GM23248 (cell line): ENCODE data around the gene IL21R. TPM values are rescaled to one million over a fixed set of nuclear protein-coding genes. Genes with fewer than 3 reads are reported as not detected.

ENCODE experiments used
- DNase-seq: peaks from one replicate; pipeline ENCODE4 v3.0.0-alpha.2; 2015
- H2AFZ ChIP-seq: fragments of 200-600 bp; sonication (generic); 2 replicates; pipeline ENCODE4 v1.6.1; 2016; ENCODE audit warnings: antibody characterized with exemption
- H3F3A ChIP-seq: fragments of 200-600 bp; sonication (generic); 2 replicates; pipeline ENCODE4 v1.6.1; 2016; ENCODE audit warnings: mild to moderate bottlenecking, antibody characterized with exemption, mixed run types; ENCODE audit not compliant: insufficient read depth
- H3K27ac ChIP-seq: fragments of 200-600 bp; sonication (generic); 2 replicates; pipeline ENCODE4 v1.5.1; 2016; ENCODE audit warnings: mild to moderate bottlenecking
- H3K27me3 ChIP-seq: fragments of 200-600 bp; sonication (generic); replicated peaks from 2 replicates; pipeline ENCODE4 v1.6.1; 2016; ENCODE audit warnings: mild to moderate bottlenecking; ENCODE audit not compliant: insufficient read depth
- H3K36me3 ChIP-seq: fragments of 200-600 bp; sonication (generic); 2 replicates; pipeline ENCODE4 v1.6.1; 2016; ENCODE audit warnings: low read depth, mild to moderate bottlenecking
- H3K4me1 ChIP-seq: fragments of 200-600 bp; sonication (generic); 2 replicates; pipeline ENCODE4 v1.6.1; 2016; ENCODE audit warnings: mild to moderate bottlenecking; ENCODE audit not compliant: insufficient read depth
- H3K4me2 ChIP-seq: fragments of 200-600 bp; sonication (generic); one replicate; pipeline ENCODE4 v1.6.1; 2016; ENCODE audit warnings: mild to moderate bottlenecking; ENCODE audit not compliant: unreplicated experiment
- H3K4me3 ChIP-seq: fragments of 200-600 bp; sonication (generic); 2 replicates; pipeline ENCODE4 v1.5.1; 2016; ENCODE audit warnings: mild to moderate bottlenecking
- H3K79me2 ChIP-seq: fragments of 200-600 bp; sonication (generic); 2 replicates; pipeline ENCODE4 v1.6.1; 2016; ENCODE audit warnings: mild to moderate bottlenecking; ENCODE audit not compliant: insufficient read depth
- H3K9ac ChIP-seq: fragments of 200-600 bp; sonication (generic); 2 replicates; pipeline ENCODE4 v1.6.1; 2016; ENCODE audit warnings: mild to moderate bottlenecking
- H3K9me2 ChIP-seq: fragments of 200-600 bp; sonication (generic); 2 replicates; pipeline ENCODE4 v1.6.1; 2016; ENCODE audit warnings: mixed run types, mild to moderate bottlenecking, moderate library complexity; ENCODE audit not compliant: insufficient read depth
- H3K9me3 ChIP-seq: fragments of 200-600 bp; sonication (generic); one replicate; pipeline ENCODE4 v1.6.1; 2017; ENCODE audit warnings: low read depth
- H4K20me1 ChIP-seq: fragments of 200-600 bp; sonication (generic); 2 replicates; pipeline ENCODE4 v1.6.0; 2016; ENCODE audit not compliant: insufficient read depth
- EZH2 ChIP-seq: fragments of 200-600 bp; sonication (generic); IDR thresholded peaks from 2 replicates; pipeline ENCODE4 v1.6.1; 2018; ENCODE audit warnings: antibody characterized with exemption, mild to moderate bottlenecking; ENCODE audit not compliant: insufficient read depth, poor library complexity, severe bottlenecking
- EZH2phosphoT487 ChIP-seq: fragments of 200-600 bp; sonication (generic); IDR thresholded peaks from 2 replicates; pipeline ENCODE4 v1.6.1; 2018; ENCODE audit warnings: antibody characterized with exemption, moderate library complexity, mild to moderate bottlenecking, low read depth; ENCODE audit not compliant: insufficient read depth
- WGBS, 2 experiments: methylation state at CpG; one replicate each; pipeline ENCODE4 v1.1.6; 2015 to 2017; ENCODE audit warnings: low lambda C conversion rate in 2 of 2, low coverage in 1 of 2; ENCODE audit errors: missing lambda C conversion rate in 2 of 2; 5-methylcytosine and 5-hydroxymethylcytosine counted together
- in situ Hi-C: fragments of 300-500 bp; cut with MboI; formaldehyde crosslinking; loops from 2 replicates; pipeline ENCODE4 v1.15.0; 2020
- polyA plus RNA-seq: library from polyadenylated mRNA; unstranded; fragments of >200 nt; fragmentation: Nextera tagmentation; extraction: Ambion mirVana; gene quantifications from 2 replicates; pipeline ENCODE4 v1.2.1, GENCODE V29; 2016
- total RNA-seq: library from RNA; depleted of rRNA; stranded (reverse); fragments of >200 nt; shearing (Covaris generic); gene quantifications from 2 replicates; pipeline ENCODE4 v1.2.3, GENCODE V29; 2014

IL21R gene
- total and polyA plus RNA-seq, 2 experiments from 2014 or later, result 1.2 to 1.5 TPM

DNA sequence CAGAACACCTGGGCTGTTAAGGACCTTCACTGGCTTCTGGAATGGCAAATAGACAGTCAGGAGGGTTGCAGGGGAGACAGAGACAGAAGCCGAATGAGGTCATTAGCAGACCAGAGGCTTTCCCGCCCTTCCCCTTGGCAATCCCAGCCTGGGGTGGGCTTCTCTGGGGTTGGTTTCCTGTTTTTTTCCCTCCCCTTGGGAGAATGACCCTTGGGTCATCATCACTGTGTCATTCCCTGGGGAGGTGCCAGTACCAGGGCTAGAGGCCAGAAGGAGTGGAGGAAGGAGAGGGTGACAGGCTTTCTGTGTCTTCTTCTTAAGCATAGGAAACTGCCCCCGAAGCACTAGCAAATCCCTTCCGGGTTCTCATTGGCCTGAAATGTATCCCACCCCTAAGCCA is 42.9 kb upstream of the IL21R start:
- H3K4me2 ChIP-seq, result no peak overlapping the region
- H3K79me2 ChIP-seq, result no peaks in the 10 kb centered on the region
- no peaks in the 10 kb centered on the region for H3K27me3 ChIP-seq
- DNase-seq, result peak; percentile 10
- no peaks in the 10 kb centered on the region for H3K4me1 ChIP-seq
- no peak overlapping the region for H3K27ac ChIP-seq
- no peaks in the 10 kb centered on the region for H3K9me3 ChIP-seq
- peaks cover 21% of the 10 kb centered on the region for H3K36me3 ChIP-seq
- WGBS, 2 experiments, result 98 to 100% methylated on average over 4 of the region's 4 CpGs
- in situ Hi-C loops, result loop anchor here (25.0 kb wide), 1 partner anchor 1522 kb away; no protein-coding TSS in a partner anchor
- no peak overlapping the region for H3K4me3 ChIP-seq
- H4K20me1 ChIP-seq, result no peaks in the 10 kb centered on the region
- peaks cover 5% of the 10 kb centered on the region for H3F3A ChIP-seq
- no peak for TF ChIP-seq EZH2
- TF ChIP-seq EZH2phosphoT487, result no peak
- H3K9ac ChIP-seq, result no peak overlapping the region
- H2AFZ ChIP-seq, result no peak overlapping the region
- H3K9me2 ChIP-seq, result no peaks in the 10 kb centered on the region

DNA sequence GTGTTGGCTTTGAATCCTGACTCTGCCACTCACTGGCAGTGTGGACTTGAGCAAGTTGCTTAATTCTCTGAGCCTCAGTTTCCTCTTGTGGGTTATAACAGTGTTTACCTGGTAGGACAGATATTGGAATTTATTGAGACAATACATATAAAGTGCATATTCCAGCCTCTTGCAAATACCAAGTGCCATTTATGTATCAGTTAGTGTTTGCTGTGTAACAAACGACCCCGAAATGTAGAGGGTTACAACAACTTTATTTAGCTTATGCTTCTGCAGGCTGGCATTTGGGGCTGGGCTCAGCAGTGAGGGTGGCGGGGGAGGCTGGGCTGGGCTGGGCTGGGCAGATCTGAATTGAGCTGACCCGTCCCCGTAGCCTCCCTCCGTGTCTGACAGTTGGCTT is 42.4 kb upstream of the IL21R start:
- TF ChIP-seq EZH2, result no peak
- TF ChIP-seq EZH2phosphoT487, result no peak
- WGBS, 2 experiments, result 76 to 80% methylated on average over 5 to 6 of the region's 6 CpGs
- Histone ChIP-seq H3K4me3 (no peak overlapping the region), H3K9me2 (no peaks in the 10 kb centered on the region), H3K4me1 (no peaks in the 10 kb centered on the region), H3K27me3 (no peaks in the 10 kb centered on the region), H3F3A (peaks cover 11% of the 10 kb centered on the region), H3K4me2 (no peak overlapping the region), H3K9ac (no peak overlapping the region), H3K36me3 (peaks cover 15% of the 10 kb centered on the region; the same call in 1 of the 2 replicates), H3K9me3 (no peaks in the 10 kb centered on the region), H3K27ac (no peak overlapping the region), H3K79me2 (no peaks in the 10 kb centered on the region), H4K20me1 (no peaks in the 10 kb centered on the region), H2AFZ (no peak overlapping the region)
- no peak for DNase-seq
- in situ Hi-C loops, result loop anchor here (25.0 kb wide), 1 partner anchor 1522 kb away; no protein-coding TSS in a partner anchor

DNA sequence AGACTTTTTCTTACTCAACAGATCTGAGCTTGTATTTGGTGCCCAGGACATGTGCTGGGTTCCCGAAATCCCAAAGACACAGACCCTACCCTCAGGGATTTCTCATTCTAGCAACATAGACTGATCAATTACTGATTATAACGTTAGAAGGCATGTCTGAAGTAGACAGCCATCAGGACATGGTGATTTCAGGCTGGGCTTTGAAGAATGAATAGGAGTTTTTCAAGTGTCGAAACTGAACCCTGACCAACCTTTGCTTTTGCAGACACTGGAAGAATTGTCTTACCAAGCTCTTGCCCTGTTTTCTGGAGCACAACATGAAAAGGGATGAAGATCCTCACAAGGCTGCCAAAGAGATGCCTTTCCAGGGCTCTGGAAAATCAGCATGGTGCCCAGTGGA is 40.0 kb upstream of the IL21R start:
- WGBS, 2 experiments, result 83 to 91% methylated on average over 3 of the region's 3 CpGs
- no peak for TF ChIP-seq EZH2
- TF ChIP-seq EZH2phosphoT487, result no peak
- DNase-seq, result no peak
- no peaks in the 10 kb centered on the region for H4K20me1 ChIP-seq
- H3K27ac ChIP-seq, result no peak overlapping the region
- H3K9me2 ChIP-seq, result no peaks in the 10 kb centered on the region
- no peaks in the 10 kb centered on the region for H3K27me3 ChIP-seq
- no peak overlapping the region for H3K9ac ChIP-seq
- H3K4me2 ChIP-seq, result no peak overlapping the region
- no peaks in the 10 kb centered on the region for H3K79me2 ChIP-seq
- H3F3A ChIP-seq, result peaks cover 29% of the 10 kb centered on the region
- peaks cover 14% of the 10 kb centered on the region; the same call in 1 of the 2 replicates for H3K36me3 ChIP-seq
- in situ Hi-C loops, result loop anchor here (25.0 kb wide), 1 partner anchor 1525 kb away; no protein-coding TSS in a partner anchor
- H2AFZ ChIP-seq, result no peak overlapping the region
- H3K4me1 ChIP-seq, result peaks cover 12% of the 10 kb centered on the region
- H3K4me3 ChIP-seq, result no peak overlapping the region
- H3K9me3 ChIP-seq, result no peaks in the 10 kb centered on the region

DNA sequence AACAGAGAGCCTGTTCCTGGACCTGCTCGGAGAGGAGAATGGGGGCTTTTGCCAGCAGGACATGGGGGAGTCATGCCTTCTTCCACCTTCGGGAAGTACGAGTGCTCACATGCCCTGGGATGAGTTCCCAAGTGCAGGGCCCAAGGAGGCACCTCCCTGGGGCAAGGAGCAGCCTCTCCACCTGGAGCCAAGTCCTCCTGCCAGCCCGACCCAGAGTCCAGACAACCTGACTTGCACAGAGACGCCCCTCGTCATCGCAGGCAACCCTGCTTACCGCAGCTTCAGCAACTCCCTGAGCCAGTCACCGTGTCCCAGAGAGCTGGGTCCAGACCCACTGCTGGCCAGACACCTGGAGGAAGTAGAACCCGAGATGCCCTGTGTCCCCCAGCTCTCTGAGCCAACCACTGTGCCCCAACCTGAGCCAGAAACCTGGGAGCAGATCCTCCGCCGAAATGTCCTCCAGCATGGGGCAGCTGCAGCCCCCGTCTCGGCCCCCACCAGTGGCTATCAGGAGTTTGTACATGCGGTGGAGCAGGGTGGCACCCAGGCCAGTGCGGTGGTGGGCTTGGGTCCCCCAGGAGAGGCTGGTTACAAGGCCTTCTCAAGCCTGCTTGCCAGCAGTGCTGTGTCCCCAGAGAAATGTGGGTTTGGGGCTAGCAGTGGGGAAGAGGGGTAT is 39.3 kb upstream of the IL21R start:
- no peak overlapping the region for H3K4me3 ChIP-seq
- H2AFZ ChIP-seq, result no peak overlapping the region
- H3F3A ChIP-seq, result peaks cover 33% of the 10 kb centered on the region
- no peak for DNase-seq
- H3K4me2 ChIP-seq, result no peak overlapping the region
- H3K36me3 ChIP-seq, result peaks cover 14% of the 10 kb centered on the region; the same call in 1 of the 2 replicates
- no peak overlapping the region for H3K27ac ChIP-seq
- TF ChIP-seq EZH2phosphoT487 (no peak), EZH2 (no peak)
- H3K4me1 ChIP-seq, result peaks cover 19% of the 10 kb centered on the region
- no peaks in the 10 kb centered on the region for H3K79me2 ChIP-seq
- H3K9ac ChIP-seq, result no peak overlapping the region
- H4K20me1 ChIP-seq, result no peaks in the 10 kb centered on the region
- WGBS, 2 experiments, result 94 to 98% methylated on average over 14 to 16 of the region's 16 CpGs
- in situ Hi-C loops, result loop anchor here (25.0 kb wide), 1 partner anchor 1525 kb away; no protein-coding TSS in a partner anchor
- H3K9me3 ChIP-seq, result no peaks in the 10 kb centered on the region
- H3K9me2 ChIP-seq, result no peaks in the 10 kb centered on the region
- H3K27me3 ChIP-seq, result no peaks in the 10 kb centered on the region
